HG02852 (cell line): ENCODE measurements around the gene MRPL30.
"Not testable (repeated sequence)": the region's sequence is repeated elsewhere in the genome, so short reads cannot be mapped to it uniquely, and the experiment has no call there.

Source experiments
- ATAC-seq: cut with Tn5 transposase; IDR thresholded peaks from one replicate; pipeline ENCODE4 v1.9.1; 2021; ENCODE audit warnings: mild to moderate bottlenecking, moderate library complexity; ENCODE audit not compliant: unreplicated experiment

The MRPL30 gene

GRCh38 chr2:99183025-99183424 lies 2.0 kb downstream of the MRPL30 start:
- ATAC-seq: no peak

GRCh38 chr2:99184811-99185210 lies 3.8 kb downstream of the MRPL30 start:
- no peak for ATAC-seq

- ATAC-seq: no peak
These were observed 6.0 kb downstream of the MRPL30 start for GRCh38 chr2:99187011-99187410.

GRCh38 chr2:99188357-99188756 lies 7.4 kb downstream of the MRPL30 start:
- ATAC-seq: no peak

GRCh38 chr2:99190548-99190947 lies 9.6 kb downstream of the MRPL30 start:
- no peak for ATAC-seq

- not testable (repeated sequence) for ATAC-seq
These were observed 11.4 kb downstream of the MRPL30 start for GRCh38 chr2:99192364-99192763.

GRCh38 chr2:99198103-99198841 lies 17.3 kb downstream of the MRPL30 start:
- ATAC-seq: no peak

GRCh38 chr2:99200076-99200800 lies 19.3 kb downstream of the MRPL30 start:
- ATAC-seq: no peak

GRCh38 chr2:99201959-99202678 lies 21.1 kb downstream of the MRPL30 start:
- ATAC-seq: no peak

- no peak for ATAC-seq
These were observed 24.5 kb downstream of the MRPL30 start for GRCh38 chr2:99205491-99205890.

GRCh38 chr2:99216096-99216495 lies 35.1 kb downstream of the MRPL30 start:
- no peak for ATAC-seq

GRCh38 chr2:99217929-99218501 lies 37.0 kb downstream of the MRPL30 start:
- no peak for ATAC-seq

- ATAC-seq: not testable (repeated sequence)
These were observed 52.2 kb downstream of the MRPL30 start for GRCh38 chr2:99233177-99233576.

- no peak for ATAC-seq
These were observed 57.6 kb downstream of the MRPL30 start for GRCh38 chr2:99238599-99238998.

- no peak for ATAC-seq
These were observed 59.4 kb downstream of the MRPL30 start for GRCh38 chr2:99240431-99240830.

- no peak for ATAC-seq
These were observed 61.2 kb downstream of the MRPL30 start for GRCh38 chr2:99242151-99242550.
